ENCODE measurements around the gene SBF1. TPM values are rescaled to one million over a fixed set of nuclear protein-coding genes. Genes with fewer than 3 reads are reported as not detected.
A peak's percentile ranks its signal among the peaks of the same experiment; 100 is the strongest.

SBF1 gene
- total and polyA plus RNA-seq, 2 experiments from 2014 or later = 25.2 to 92.0 TPM

DNA sequence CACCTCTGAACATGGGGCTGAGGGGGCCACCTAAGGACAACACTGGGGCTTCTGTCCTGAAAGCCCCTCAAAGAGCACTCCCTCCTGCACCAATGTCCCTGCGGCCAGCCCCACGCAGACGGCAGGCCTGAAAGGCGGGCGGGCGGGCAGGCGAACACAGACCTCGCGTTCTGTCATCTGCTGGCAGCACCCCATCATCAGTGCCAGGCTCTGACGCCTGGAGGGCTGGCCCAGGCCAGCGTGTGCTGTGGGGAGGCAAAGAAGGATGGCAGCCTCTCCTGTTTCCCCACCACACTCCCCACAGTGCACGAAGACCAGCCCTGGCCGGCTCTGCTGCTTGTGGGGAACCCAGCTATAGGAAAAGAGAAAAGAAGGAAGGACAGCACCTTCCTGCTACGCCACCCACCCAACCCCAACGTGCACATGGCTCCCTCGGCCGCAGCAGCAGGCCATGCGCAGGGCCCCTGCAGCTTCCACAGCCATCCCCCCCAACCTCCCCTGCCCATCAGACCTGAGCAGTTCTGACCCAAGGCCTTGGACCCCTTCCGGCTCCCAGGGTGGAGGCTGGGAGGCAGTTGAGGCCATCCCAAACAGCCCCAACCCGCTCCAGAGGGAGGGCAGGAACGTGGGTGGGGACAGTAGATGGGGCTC lies 3.5 kb downstream of the SBF1 start:
- no peak overlapping the region; the same call in 1 of the 2 replicates for H3K9ac ChIP-seq
- no peak overlapping the region for H3K4me3 ChIP-seq
- TF ChIP-seq EZH2phosphoT487 (IDR thresholded peaks at IDR 0.05; ENCODE audit: insufficient read depth, low read depth) (no peak), EZH2 (IDR thresholded peaks at IDR 0.05; ENCODE audit: insufficient read depth, poor library complexity, severe bottlenecking) (no peak)
- H3K36me3 ChIP-seq (ENCODE audit: low read depth) = no peaks in the 10 kb centered on the region
- no peaks in the 10 kb centered on the region for H3K27me3 ChIP-seq (replicated peaks; ENCODE audit: insufficient read depth)
- no peaks in the 10 kb centered on the region for H3K9me3 ChIP-seq (ENCODE audit: low read depth)
- WGBS, 2 experiments (ENCODE audit: low coverage in 1 of 2, low lambda C conversion rate in 2 of 2, missing lambda C conversion rate in 2 of 2) = 64 to 71% methylated on average over 18 to 21 of the region's 21 CpGs
- peaks cover 27% of the 10 kb centered on the region for H3K4me1 ChIP-seq (ENCODE audit: insufficient read depth)
- no peaks in the 10 kb centered on the region for H3K9me2 ChIP-seq (ENCODE audit: insufficient read depth)
- no peaks in the 10 kb centered on the region for H3F3A ChIP-seq (ENCODE audit: insufficient read depth)
- in situ Hi-C loops (cut with MboI) = no loop called here
- no peak overlapping the region for H2AFZ ChIP-seq
- peaks cover 70% of the 10 kb centered on the region for H3K79me2 ChIP-seq (ENCODE audit: insufficient read depth)
- no peaks in the 10 kb centered on the region; the same call in 1 of the 2 replicates for H4K20me1 ChIP-seq (ENCODE audit: insufficient read depth)
- DNase-seq = no peak
- no peak overlapping the region for H3K27ac ChIP-seq
- no peak overlapping the region for H3K4me2 ChIP-seq (ENCODE audit: unreplicated experiment)

DNA sequence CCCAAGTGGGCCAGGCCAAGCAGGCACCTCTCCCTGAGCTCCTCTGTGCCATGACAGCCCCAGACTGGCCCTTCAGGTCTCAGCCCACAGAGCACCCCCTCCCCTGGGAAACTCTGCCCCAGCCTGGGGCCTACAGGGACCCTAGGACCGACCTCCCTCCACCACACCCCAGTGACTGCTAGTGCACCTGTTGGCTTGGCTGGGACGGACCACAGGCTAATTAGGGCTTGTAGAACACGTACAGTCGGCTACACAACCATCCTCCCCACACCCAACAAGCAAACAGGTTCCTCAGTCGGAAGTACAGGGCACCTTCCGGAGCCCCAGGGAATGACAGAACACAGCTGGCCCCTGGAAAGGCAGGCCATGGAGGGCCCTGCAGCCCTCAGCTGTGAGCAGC lies 4.3 kb downstream of the SBF1 start:
- TF ChIP-seq EZH2 (IDR thresholded peaks at IDR 0.05; ENCODE audit: insufficient read depth, poor library complexity, severe bottlenecking) (no peak), EZH2phosphoT487 (IDR thresholded peaks at IDR 0.05; ENCODE audit: insufficient read depth, low read depth) (no peak)
- peaks cover 27% of the 10 kb centered on the region for H3K4me1 ChIP-seq (ENCODE audit: insufficient read depth)
- H3K79me2 ChIP-seq (ENCODE audit: insufficient read depth) = peaks cover 70% of the 10 kb centered on the region
- H3K4me2 ChIP-seq (ENCODE audit: unreplicated experiment) = no peak overlapping the region
- no peaks in the 10 kb centered on the region for H3K9me2 ChIP-seq (ENCODE audit: insufficient read depth)
- H4K20me1 ChIP-seq (ENCODE audit: insufficient read depth) = no peaks in the 10 kb centered on the region; the same call in 1 of the 2 replicates
- no peak for DNase-seq
- H3K27me3 ChIP-seq (replicated peaks; ENCODE audit: insufficient read depth) = no peaks in the 10 kb centered on the region
- no peaks in the 10 kb centered on the region for H3K36me3 ChIP-seq (ENCODE audit: low read depth)
- H3K4me3 ChIP-seq = no peak overlapping the region
- peak overlapping the region; percentile 31 for H3K9ac ChIP-seq
- in situ Hi-C loops (cut with MboI) = no loop called here
- no peak overlapping the region for H3K27ac ChIP-seq
- WGBS, 2 experiments (ENCODE audit: low coverage in 1 of 2, low lambda C conversion rate in 2 of 2, missing lambda C conversion rate in 2 of 2) = 84 to 92% methylated on average over 6 of the region's 6 CpGs
- H3K9me3 ChIP-seq (ENCODE audit: low read depth) = no peaks in the 10 kb centered on the region
- H2AFZ ChIP-seq = no peak overlapping the region
- no peaks in the 10 kb centered on the region for H3F3A ChIP-seq (ENCODE audit: insufficient read depth)

DNA sequence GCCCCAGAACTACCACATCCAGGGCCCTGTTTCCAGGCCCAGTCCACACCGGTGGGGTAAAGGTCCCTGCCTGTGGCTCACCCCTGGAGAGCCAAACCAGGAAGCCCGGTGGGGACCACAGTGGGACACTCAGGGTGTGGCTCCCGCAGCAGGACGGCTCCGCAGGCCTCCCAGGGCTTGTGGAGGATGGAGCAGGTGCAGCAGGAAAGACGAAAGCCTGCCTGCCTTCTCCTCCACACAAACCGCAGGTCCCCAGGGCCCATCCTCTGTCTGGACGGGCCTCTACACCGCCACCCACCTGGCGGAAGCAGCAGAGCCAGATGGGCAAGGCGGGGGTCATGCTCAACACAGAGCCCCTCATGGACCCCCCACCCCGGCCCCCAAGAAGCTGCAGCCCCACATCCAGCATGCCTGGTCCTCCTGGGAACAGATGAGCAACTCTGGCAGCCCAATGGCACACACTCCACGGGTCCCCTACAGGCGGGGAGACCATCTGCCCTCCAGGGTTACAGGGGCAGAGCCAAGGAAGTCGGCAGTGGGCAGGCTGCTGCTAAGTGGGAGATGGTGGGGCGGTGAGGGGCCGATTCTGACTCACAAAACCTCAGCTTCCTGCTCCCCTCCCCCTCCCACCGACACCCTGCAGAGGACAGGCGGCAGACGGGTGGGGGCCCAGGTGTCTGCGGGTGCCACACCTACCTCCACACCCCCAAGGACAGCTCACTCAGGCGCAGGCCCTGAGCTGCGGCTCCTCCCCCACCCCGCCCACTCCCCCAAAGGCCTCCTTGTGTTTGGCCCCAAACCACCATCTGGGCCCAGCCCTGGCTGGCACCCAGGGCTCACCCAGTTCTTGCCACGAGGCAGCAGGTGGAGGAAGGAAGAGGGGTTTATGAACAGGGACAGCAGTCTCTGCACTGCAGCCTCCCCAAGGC lies 5.2 kb downstream of the SBF1 start:
- DNase-seq = peak; percentile 51
- Histone ChIP-seq H3K4me1 (ENCODE audit: insufficient read depth) (peaks cover 27% of the 10 kb centered on the region), H3K27me3 (replicated peaks; ENCODE audit: insufficient read depth) (no peaks in the 10 kb centered on the region), H3K79me2 (ENCODE audit: insufficient read depth) (peaks cover 70% of the 10 kb centered on the region), H3K9me2 (ENCODE audit: insufficient read depth) (no peaks in the 10 kb centered on the region), H3F3A (ENCODE audit: insufficient read depth) (no peaks in the 10 kb centered on the region), H3K36me3 (ENCODE audit: low read depth) (no peaks in the 10 kb centered on the region), H4K20me1 (ENCODE audit: insufficient read depth) (no peaks in the 10 kb centered on the region; the same call in 1 of the 2 replicates), H3K4me3 (no peak overlapping the region), H2AFZ (no peak overlapping the region), H3K9me3 (ENCODE audit: low read depth) (no peaks in the 10 kb centered on the region), H3K9ac (peak overlapping the region; percentile 31), H3K27ac (no peak overlapping the region), H3K4me2 (ENCODE audit: unreplicated experiment) (no peak overlapping the region)
- TF ChIP-seq EZH2phosphoT487 (IDR thresholded peaks at IDR 0.05; ENCODE audit: insufficient read depth, low read depth) = no peak
- no peak for TF ChIP-seq EZH2 (IDR thresholded peaks at IDR 0.05; ENCODE audit: insufficient read depth, poor library complexity, severe bottlenecking)
- in situ Hi-C loops (cut with MboI) = no loop called here
- 52 to 59% methylated on average over 16 to 23 of the region's 25 CpGs for WGBS, 2 experiments (ENCODE audit: low coverage in 1 of 2, low lambda C conversion rate in 2 of 2, missing lambda C conversion rate in 2 of 2)

DNA sequence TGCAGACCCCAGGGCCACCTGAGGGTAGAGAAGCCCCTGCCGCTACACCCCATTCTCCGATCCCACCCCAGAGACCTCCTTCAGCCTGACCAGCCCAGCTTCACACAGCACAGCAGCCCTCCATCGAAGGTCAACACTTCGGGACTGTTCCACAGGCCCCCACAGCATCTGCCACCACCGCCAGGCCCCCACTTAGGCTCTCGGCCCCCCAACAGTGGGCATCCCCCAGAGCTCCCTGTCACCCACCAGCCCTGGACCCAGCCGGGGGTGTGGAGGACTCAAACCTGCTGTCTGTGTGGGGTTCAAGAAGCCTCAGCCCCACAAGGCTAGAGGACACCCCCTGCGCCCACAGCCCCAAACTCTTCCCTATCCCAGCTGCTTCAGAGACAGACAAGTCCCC lies 6.2 kb downstream of the SBF1 start:
- no peak for TF ChIP-seq EZH2 (IDR thresholded peaks at IDR 0.05; ENCODE audit: insufficient read depth, poor library complexity, severe bottlenecking)
- DNase-seq = no peak
- no peaks in the 10 kb centered on the region for H3K27me3 ChIP-seq (replicated peaks; ENCODE audit: insufficient read depth)
- no peaks in the 10 kb centered on the region for H3F3A ChIP-seq (ENCODE audit: insufficient read depth)
- H3K27ac ChIP-seq = no peak overlapping the region
- H3K4me3 ChIP-seq = no peak overlapping the region
- H3K4me2 ChIP-seq (ENCODE audit: unreplicated experiment) = no peak overlapping the region
- peaks cover 26% of the 10 kb centered on the region for H3K4me1 ChIP-seq (ENCODE audit: insufficient read depth)
- H2AFZ ChIP-seq = no peak overlapping the region
- in situ Hi-C loops (cut with MboI) = no loop called here
- 88 to 95% methylated on average over 8 of the region's 8 CpGs for WGBS, 2 experiments (ENCODE audit: low coverage in 1 of 2, low lambda C conversion rate in 2 of 2, missing lambda C conversion rate in 2 of 2)
- H3K9ac ChIP-seq = no peak overlapping the region
- peaks cover 59% of the 10 kb centered on the region for H3K79me2 ChIP-seq (ENCODE audit: insufficient read depth)
- H3K9me2 ChIP-seq (ENCODE audit: insufficient read depth) = no peaks in the 10 kb centered on the region
- no peaks in the 10 kb centered on the region for H3K9me3 ChIP-seq (ENCODE audit: low read depth)
- no peaks in the 10 kb centered on the region; the same call in 1 of the 2 replicates for H3K36me3 ChIP-seq (ENCODE audit: low read depth)
- no peaks in the 10 kb centered on the region; the same call in 1 of the 2 replicates for H4K20me1 ChIP-seq (ENCODE audit: insufficient read depth)

Data from GM23248 (cell line).